Left lung (tissue), 10 donors: Measurements from ENCODE around the gene ULK4. TPM values are rescaled to one million over a fixed set of nuclear protein-coding genes. Genes with fewer than 3 reads are reported as not detected.
A peak's percentile ranks its signal among the peaks of the same experiment; 100 is the strongest.

Source experiments
- ATAC-seq: fragments of 200-7000 bp; cut with Tn5 transposase; one replicate; pipeline ENCODE4 v1.9.1; 2020; ENCODE audit warnings: moderate library complexity
- DNase-seq, 4 donors: peaks; one replicate each; pipeline ENCODE4 v3.0.0-alpha.2; 2013 to 2020
- H3K27ac ChIP-seq, 2 donors: fragments of 200-600 bp; sonication (generic) in 1 of 2; one replicate each; pipeline versions ENCODE4 v1.5.0 to v1.8.0; 2020 to 2021
- H3K27me3 ChIP-seq, 2 donors: fragments of 200-600 bp; sonication (generic) in 1 of 2; one replicate each; pipeline versions ENCODE4 v1.5.0 to v1.8.0; 2020 to 2021
- H3K36me3 ChIP-seq, 2 donors: fragments of 200-600 bp; sonication (generic) in 1 of 2; one replicate each; pipeline versions ENCODE4 v1.5.0 to v1.8.0; 2020 to 2021
- H3K4me1 ChIP-seq, 2 donors: fragments of 200-600 bp; one replicate each; pipeline ENCODE4 v1.8.0; 2021
- H3K4me3 ChIP-seq, 2 donors: fragments of 200-600 bp; sonication (generic) in 1 of 2; one replicate each; pipeline versions ENCODE4 v1.5.0 to v1.8.0; 2020 to 2021; ENCODE audit warnings: mild to moderate bottlenecking in 1 of 2
- H3K9me3 ChIP-seq, 2 donors: fragments of 200-600 bp; sonication (generic) in 1 of 2; one replicate each; pipeline versions ENCODE4 v1.5.0 to v1.8.0; 2020 to 2021
- intact Hi-C, 2 donors: fragments of 100-400 bp; cut with DNase I; formaldehyde crosslinking; loops; one replicate each; pipeline versions ENCODE4 v1.11.2 to v1.14.2; 2022
- polyA plus RNA-seq, 6 donors: library from polyadenylated mRNA; unstranded; fragments of 120-200 nt; gene quantifications; one replicate each; pipeline ENCODE4 v1.2.1, GENCODE V29; 2013; ENCODE audit not compliant: insufficient read length in 6 of 6
- total RNA-seq, 2 donors: library from RNA; stranded (reverse); fragmentation: NEBNext Ultra II Directional; extraction: Animal tissue kit (Norgen Biotek cat#: 25700); gene quantifications; one replicate each; pipeline ENCODE4 v1.2.1, GENCODE V29; 2021
- TF ChIP-seq, protein P1 (sequence below), 2 donors: fragments of 200-600 bp; sonication (generic) in 1 of 2; IDR thresholded peaks; one replicate each; pipeline versions ENCODE4 v1.5.0 to v1.8.0; 2021; ENCODE audit warnings: antibody characterized with exemption in 2 of 2
- donor health status: DM: no; HTN: yes; CAD: no.
- donor health status: DM: no; HTN: no; CAD: no.

ULK4 gene
- total and polyA plus RNA-seq, 8 donors: 3.9 to 12.1 (median 5.6) TPM

- H3K4me3 ChIP-seq: no peak overlapping the region
- no peaks in the 10 kb centered on the region for H3K9me3 ChIP-seq
- TF ChIP-seq, protein P1, sequence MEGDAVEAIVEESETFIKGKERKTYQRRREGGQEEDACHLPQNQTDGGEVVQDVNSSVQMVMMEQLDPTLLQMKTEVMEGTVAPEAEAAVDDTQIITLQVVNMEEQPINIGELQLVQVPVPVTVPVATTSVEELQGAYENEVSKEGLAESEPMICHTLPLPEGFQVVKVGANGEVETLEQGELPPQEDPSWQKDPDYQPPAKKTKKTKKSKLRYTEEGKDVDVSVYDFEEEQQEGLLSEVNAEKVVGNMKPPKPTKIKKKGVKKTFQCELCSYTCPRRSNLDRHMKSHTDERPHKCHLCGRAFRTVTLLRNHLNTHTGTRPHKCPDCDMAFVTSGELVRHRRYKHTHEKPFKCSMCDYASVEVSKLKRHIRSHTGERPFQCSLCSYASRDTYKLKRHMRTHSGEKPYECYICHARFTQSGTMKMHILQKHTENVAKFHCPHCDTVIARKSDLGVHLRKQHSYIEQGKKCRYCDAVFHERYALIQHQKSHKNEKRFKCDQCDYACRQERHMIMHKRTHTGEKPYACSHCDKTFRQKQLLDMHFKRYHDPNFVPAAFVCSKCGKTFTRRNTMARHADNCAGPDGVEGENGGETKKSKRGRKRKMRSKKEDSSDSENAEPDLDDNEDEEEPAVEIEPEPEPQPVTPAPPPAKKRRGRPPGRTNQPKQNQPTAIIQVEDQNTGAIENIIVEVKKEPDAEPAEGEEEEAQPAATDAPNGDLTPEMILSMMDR (IDR thresholded peaks at IDR 0.05): no peak
- DNase-seq (no peak), ATAC-seq (no peak)
- H3K27ac ChIP-seq: no peak overlapping the region
- intact Hi-C loops: no loop called here
- H3K36me3 ChIP-seq: no peaks in the 10 kb centered on the region
- H3K27me3 ChIP-seq: no peaks in the 10 kb centered on the region
- H3K4me1 ChIP-seq: peaks cover 0 to 5% of the 10 kb centered on the region in 2 donors
These were observed 711.1 kb downstream of the ULK4 start for GRCh38 chr3:41250825-41251224.

DNA sequence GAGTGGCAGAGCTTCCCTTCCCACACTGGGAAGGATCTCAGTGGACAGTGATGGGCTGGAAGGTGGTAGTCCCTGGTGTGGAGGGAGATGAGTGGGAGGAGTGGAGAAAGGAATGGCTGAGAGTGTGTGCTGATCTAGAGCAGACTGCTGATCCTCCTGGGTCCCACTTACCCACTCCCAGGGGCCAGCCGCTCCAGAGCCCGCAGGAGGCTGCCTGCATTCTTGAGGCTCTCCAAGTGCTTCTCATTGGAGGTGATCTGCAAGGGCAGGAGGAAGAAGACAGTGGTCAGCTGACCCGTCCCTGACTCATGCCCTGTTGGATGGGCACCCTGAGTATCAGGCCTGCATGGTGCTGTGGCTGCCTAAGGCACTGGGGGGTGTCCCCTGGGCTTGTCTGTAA lies 712.6 kb downstream of the ULK4 start:
- TF ChIP-seq, protein P1 (IDR thresholded peaks at IDR 0.05): no peak

GRCh38 chr3:41248525-41248924 lies 713.4 kb downstream of the ULK4 start:
- peaks cover 0 to 15% of the 10 kb centered on the region in 2 donors for H3K36me3 ChIP-seq
- DNase-seq (no peak), ATAC-seq (no peak)
- no peak overlapping the region for H3K27ac ChIP-seq
- intact Hi-C loops: no loop called here
- TF ChIP-seq, protein P1 (IDR thresholded peaks at IDR 0.05): no peak
- H3K4me1 ChIP-seq: peaks cover 0 to 5% of the 10 kb centered on the region in 2 donors
- no peaks in the 10 kb centered on the region for H3K27me3 ChIP-seq
- H3K9me3 ChIP-seq: no peaks in the 10 kb centered on the region
- H3K4me3 ChIP-seq: no peak overlapping the region

More for the DNA sequence above, 712.6 kb downstream of the ULK4 start:
- intact Hi-C loops: no loop called here
- peaks cover 0 to 5% of the 10 kb centered on the region in 2 donors for H3K4me1 ChIP-seq
- H3K4me3 ChIP-seq: no peak overlapping the region
- H3K9me3 ChIP-seq: no peaks in the 10 kb centered on the region
- no peak overlapping the region for H3K27ac ChIP-seq
- peaks cover 0 to 12% of the 10 kb centered on the region in 2 donors for H3K36me3 ChIP-seq
- ATAC-seq (no peak), DNase-seq (peak in 1 of 4 donors; percentile 60)
- H3K27me3 ChIP-seq: no peaks in the 10 kb centered on the region

DNA sequence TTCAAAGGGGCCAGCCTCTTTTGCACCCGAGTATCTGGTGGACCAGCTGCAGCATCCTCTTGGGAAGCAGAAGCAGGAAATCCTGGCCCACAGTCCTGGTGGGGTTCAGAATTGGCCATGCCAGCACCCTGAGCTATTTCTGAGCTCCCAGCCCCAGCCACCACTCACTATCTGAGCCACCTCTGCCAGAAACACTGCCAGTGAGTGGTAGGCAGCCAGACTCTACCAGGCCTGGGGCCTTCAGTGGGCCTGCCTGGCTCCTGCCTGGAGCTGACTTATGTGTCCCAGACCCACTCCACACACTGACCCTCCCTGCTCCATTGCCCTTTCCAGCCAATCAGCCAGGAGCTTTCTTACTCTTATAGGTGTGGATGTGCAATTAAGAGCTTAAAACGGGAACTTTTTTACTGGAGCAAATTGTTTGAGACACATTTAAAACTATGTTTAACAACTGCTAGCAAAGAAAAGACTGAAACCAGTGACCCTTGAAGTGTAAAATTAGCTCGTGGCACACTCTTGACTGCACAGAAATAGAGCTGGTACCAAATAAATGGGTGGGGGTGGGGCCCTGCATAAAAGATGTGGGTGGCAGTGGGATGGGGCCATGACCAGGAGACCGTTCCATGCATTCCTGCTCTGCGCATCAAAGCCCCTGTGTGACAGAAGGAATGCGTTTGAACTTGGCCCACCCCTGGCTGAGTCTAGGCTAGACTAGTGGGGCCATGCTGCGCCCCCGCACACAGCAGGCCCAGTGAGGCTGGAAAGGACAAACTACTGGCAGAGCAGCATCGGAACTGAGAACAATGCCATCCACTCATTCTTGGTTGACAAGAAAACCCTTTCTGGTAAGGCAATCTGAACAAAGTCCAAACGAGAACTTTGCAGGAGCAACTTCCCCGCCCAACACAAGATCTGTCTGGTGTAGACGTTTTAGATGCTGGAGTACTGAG lies 714.6 kb downstream of the ULK4 start:
- peaks cover 0 to 21% of the 10 kb centered on the region in 2 donors for H3K36me3 ChIP-seq
- H3K9me3 ChIP-seq: no peaks in the 10 kb centered on the region
- no peak for DNase-seq
- no peak overlapping the region for H3K27ac ChIP-seq
- peaks cover 0 to 5% of the 10 kb centered on the region in 2 donors for H3K4me1 ChIP-seq
- intact Hi-C loops: no loop called here
- TF ChIP-seq, protein P1 (IDR thresholded peaks at IDR 0.05): no peak
- no peak overlapping the region for H3K4me3 ChIP-seq
- no peak for ATAC-seq
- H3K27me3 ChIP-seq: no peaks in the 10 kb centered on the region

- Histone ChIP-seq H3K27me3 (no peaks in the 10 kb centered on the region), H3K4me3 (no peak overlapping the region), H3K27ac (no peak overlapping the region), H3K4me1 (peaks cover 0 to 5% of the 10 kb centered on the region in 2 donors), H3K9me3 (no peaks in the 10 kb centered on the region), H3K36me3 (peaks cover 0 to 46% of the 10 kb centered on the region in 2 donors)
- DNase-seq: no peak
- intact Hi-C loops: no loop called here
- TF ChIP-seq, protein P1 (IDR thresholded peaks at IDR 0.05): no peak
- no peak for ATAC-seq
These were observed 717.1 kb downstream of the ULK4 start for GRCh38 chr3:41244620-41245336.
